Measurements from ENCODE around the gene CEP41.

CEP41 gene

GRCh38 chr7:130351791-130352090 is 89.1 kb downstream of the CEP41 start:
- Histone ChIP-seq H3K9me3 (replicated peaks; ENCODE audit: insufficient read depth, low read length) (no peaks in the 10 kb centered on the region), H3F3A (ENCODE audit: insufficient read depth, low read length) (no peaks in the 10 kb centered on the region), H3K9me2 (replicated peaks; ENCODE audit: insufficient read depth, low read length) (no peaks in the 10 kb centered on the region), H3K27me3 (replicated peaks; ENCODE audit: insufficient read depth, low read length) (no peaks in the 10 kb centered on the region), H3K27ac (ENCODE audit: low read length) (no peak overlapping the region), H3K36me3 (replicated peaks; ENCODE audit: insufficient read depth, low read length) (no peaks in the 10 kb centered on the region), H3K9ac (ENCODE audit: low read length) (no peak overlapping the region), H3K79me2 (ENCODE audit: low read length) (no peaks in the 10 kb centered on the region), H2AFZ (ENCODE audit: low read length) (no peak overlapping the region), H3K4me2 (ENCODE audit: low read depth, low read length) (no peak overlapping the region), H4K20me1 (ENCODE audit: insufficient read depth, low read length) (no peaks in the 10 kb centered on the region), H3K4me1 (ENCODE audit: low read length) (no peaks in the 10 kb centered on the region), H3K4me3 (ENCODE audit: low read length) (no peak overlapping the region)
- DNase-seq: no peak
- TF ChIP-seq EZH2 (optimal IDR thresholded peaks at IDR 0.05; ENCODE audit: low read depth, low read length) (no peak), CTCF (IDR thresholded peaks at IDR 0.05; ENCODE audit: low read length) (no peak), EZH2phosphoT487 (IDR thresholded peaks at IDR 0.05; ENCODE audit: low read length) (no peak)

GRCh38 chr7:130350945-130351790 is 89.6 kb downstream of the CEP41 start:
- Histone ChIP-seq H3K36me3 (replicated peaks; ENCODE audit: insufficient read depth, low read length) (no peaks in the 10 kb centered on the region), H4K20me1 (ENCODE audit: insufficient read depth, low read length) (no peaks in the 10 kb centered on the region), H3K4me1 (ENCODE audit: low read length) (no peaks in the 10 kb centered on the region), H3K4me3 (ENCODE audit: low read length) (no peak overlapping the region), H3K9me2 (replicated peaks; ENCODE audit: insufficient read depth, low read length) (no peaks in the 10 kb centered on the region), H3K79me2 (ENCODE audit: low read length) (no peaks in the 10 kb centered on the region), H3K9ac (ENCODE audit: low read length) (no peak overlapping the region), H3K27ac (ENCODE audit: low read length) (no peak overlapping the region), H2AFZ (ENCODE audit: low read length) (no peak overlapping the region), H3K27me3 (replicated peaks; ENCODE audit: insufficient read depth, low read length) (no peaks in the 10 kb centered on the region), H3K4me2 (ENCODE audit: low read depth, low read length) (no peak overlapping the region), H3F3A (ENCODE audit: insufficient read depth, low read length) (no peaks in the 10 kb centered on the region), H3K9me3 (replicated peaks; ENCODE audit: insufficient read depth, low read length) (no peaks in the 10 kb centered on the region)
- no peak for DNase-seq
- TF ChIP-seq EZH2phosphoT487 (IDR thresholded peaks at IDR 0.05; ENCODE audit: low read length): no peak
- TF ChIP-seq CTCF (IDR thresholded peaks at IDR 0.05; ENCODE audit: low read length): no peak
- no peak for TF ChIP-seq EZH2 (optimal IDR thresholded peaks at IDR 0.05; ENCODE audit: low read depth, low read length)

GRCh38 chr7:130349911-130350782 is 90.7 kb downstream of the CEP41 start:
- no peaks in the 10 kb centered on the region for H3K36me3 ChIP-seq (replicated peaks; ENCODE audit: insufficient read depth, low read length)
- no peaks in the 10 kb centered on the region for H3K4me1 ChIP-seq (ENCODE audit: low read length)
- H3K9me2 ChIP-seq (replicated peaks; ENCODE audit: insufficient read depth, low read length): no peaks in the 10 kb centered on the region
- no peak for DNase-seq
- H3K9me3 ChIP-seq (replicated peaks; ENCODE audit: insufficient read depth, low read length): no peaks in the 10 kb centered on the region
- H3F3A ChIP-seq (ENCODE audit: insufficient read depth, low read length): no peaks in the 10 kb centered on the region
- no peaks in the 10 kb centered on the region for H3K27me3 ChIP-seq (replicated peaks; ENCODE audit: insufficient read depth, low read length)
- no peaks in the 10 kb centered on the region for H4K20me1 ChIP-seq (ENCODE audit: insufficient read depth, low read length)
- no peaks in the 10 kb centered on the region for H3K79me2 ChIP-seq (ENCODE audit: low read length)
- H2AFZ ChIP-seq (ENCODE audit: low read length): no peak overlapping the region
- H3K9ac ChIP-seq (ENCODE audit: low read length): no peak overlapping the region
- no peak overlapping the region for H3K4me3 ChIP-seq (ENCODE audit: low read length)
- TF ChIP-seq CTCF (IDR thresholded peaks at IDR 0.05; ENCODE audit: low read length) (no peak), EZH2phosphoT487 (IDR thresholded peaks at IDR 0.05; ENCODE audit: low read length) (no peak), EZH2 (optimal IDR thresholded peaks at IDR 0.05; ENCODE audit: low read depth, low read length) (no peak)
- H3K27ac ChIP-seq (ENCODE audit: low read length): no peak overlapping the region
- H3K4me2 ChIP-seq (ENCODE audit: low read depth, low read length): no peak overlapping the region
